ENCODE measurements around the gene ATXN7L3.

ATXN7L3 gene

GRCh38 chr17:44222112-44222869, 22.6 kb upstream of the ATXN7L3 start:
- peak; percentile 76 to 80 for DNase-seq (ENCODE audit: low spot score in 2 of 2)

GRCh38 chr17:44221862-44222111, 22.1 kb upstream of the ATXN7L3 start:
- H3K4me3 ChIP-seq: peak overlapping the region; percentile 76
- no peaks in the 10 kb centered on the region for H3K9me3 ChIP-seq
- DNase-seq (ENCODE audit: low spot score in 2 of 2): no peak
- peaks cover 1% of the 10 kb centered on the region for H3K36me3 ChIP-seq (replicated peaks)
- in situ Hi-C loops (cut with MboI; ENCODE audit: low sequenced_read_pairs): no loop called here
- no peaks in the 10 kb centered on the region for H3K27me3 ChIP-seq (ENCODE audit: low read depth)
- H3K4me1 ChIP-seq: peaks cover 10% of the 10 kb centered on the region

More at GRCh38 chr17:44222112-44222869, 22.6 kb upstream of the ATXN7L3 start:
- in situ Hi-C loops (cut with MboI; ENCODE audit: low sequenced_read_pairs): no loop called here
- Histone ChIP-seq H3K36me3 (replicated peaks) (no peaks in the 10 kb centered on the region; the same call in 1 of the 2 replicates), H3K27me3 (ENCODE audit: low read depth) (no peaks in the 10 kb centered on the region), H3K9me3 (no peaks in the 10 kb centered on the region), H3K4me1 (peaks cover 7% of the 10 kb centered on the region), H3K4me3 (peak overlapping the region; percentile 76)

GRCh38 chr17:44221084-44221861, 21.6 kb upstream of the ATXN7L3 start:
- in situ Hi-C loops (cut with MboI; ENCODE audit: low sequenced_read_pairs): no loop called here
- Histone ChIP-seq H3K4me3 (peak overlapping the region; percentile 76), H3K9me3 (no peaks in the 10 kb centered on the region), H3K4me1 (peaks cover 10% of the 10 kb centered on the region), H3K27me3 (ENCODE audit: low read depth) (no peaks in the 10 kb centered on the region), H3K36me3 (replicated peaks) (peaks cover 6% of the 10 kb centered on the region)
- DNase-seq (ENCODE audit: low spot score in 2 of 2): peak; percentile 65 to 84

GRCh38 chr17:44220213-44221083, 20.8 kb upstream of the ATXN7L3 start:
- Histone ChIP-seq H3K4me3 (peak overlapping the region; percentile 76), H3K9me3 (no peaks in the 10 kb centered on the region), H3K4me1 (peaks cover 10% of the 10 kb centered on the region), H3K36me3 (replicated peaks) (peaks cover 14% of the 10 kb centered on the region), H3K27me3 (ENCODE audit: low read depth) (no peaks in the 10 kb centered on the region)
- in situ Hi-C loops (cut with MboI; ENCODE audit: low sequenced_read_pairs): no loop called here
- DNase-seq (ENCODE audit: low spot score in 2 of 2): peak; percentile 24 to 41

GRCh38 chr17:44219616-44220212, 20.0 kb upstream of the ATXN7L3 start, which contains the start of gene UBTF:
Gene UBTF (minus strand): TSS chr17:44219675. CDS start chr17:44218229, 1,446 bp downstream.
- Histone ChIP-seq H3K36me3 (replicated peaks) (peaks cover 22% of the 10 kb centered on the region), H3K9me3 (no peaks in the 10 kb centered on the region), H3K4me3 (peak within 1 kb of the TSS; percentile 76), H3K4me1 (peaks cover 10% of the 10 kb centered on the region), H3K27me3 (ENCODE audit: low read depth) (no peaks in the 10 kb centered on the region)
- peak; percentile 48 to 83 for DNase-seq (ENCODE audit: low spot score in 2 of 2)
- in situ Hi-C loops (cut with MboI; ENCODE audit: low sequenced_read_pairs): no loop called here

GRCh38 chr17:44219108-44219615, 19.5 kb upstream of the ATXN7L3 start:
- Histone ChIP-seq H3K9me3 (no peaks in the 10 kb centered on the region), H3K36me3 (replicated peaks) (peaks cover 27% of the 10 kb centered on the region), H3K27me3 (ENCODE audit: low read depth) (no peaks in the 10 kb centered on the region), H3K4me3 (peak overlapping the region; percentile 46), H3K4me1 (peaks cover 10% of the 10 kb centered on the region)
- peak in 1 of 2 experiments; percentile 56 for DNase-seq (ENCODE audit: low spot score in 2 of 2)
- in situ Hi-C loops (cut with MboI; ENCODE audit: low sequenced_read_pairs): no loop called here

GRCh38 chr17:44218344-44219107, 18.8 kb upstream of the ATXN7L3 start:
- Histone ChIP-seq H3K27me3 (ENCODE audit: low read depth) (no peaks in the 10 kb centered on the region), H3K9me3 (no peaks in the 10 kb centered on the region), H3K4me1 (peaks cover 10% of the 10 kb centered on the region), H3K4me3 (peak overlapping the region; percentile 54), H3K36me3 (replicated peaks) (peaks cover 34% of the 10 kb centered on the region)
- in situ Hi-C loops (cut with MboI; ENCODE audit: low sequenced_read_pairs): no loop called here
- peak; percentile 82 to 89 for DNase-seq (ENCODE audit: low spot score in 2 of 2)

- Histone ChIP-seq H3K4me3 (peak overlapping the region; percentile 54), H3K27me3 (ENCODE audit: low read depth) (no peaks in the 10 kb centered on the region), H3K9me3 (no peaks in the 10 kb centered on the region), H3K4me1 (peaks cover 10% of the 10 kb centered on the region), H3K36me3 (replicated peaks) (peaks cover 40% of the 10 kb centered on the region)
- no peak for DNase-seq (ENCODE audit: low spot score in 2 of 2)
- in situ Hi-C loops (cut with MboI; ENCODE audit: low sequenced_read_pairs): no loop called here
Observed at GRCh38 chr17:44217738-44218343, 18.2 kb upstream of the ATXN7L3 start.

GRCh38 chr17:44216694-44217093, 17.0 kb upstream of the ATXN7L3 start:
- H3K4me1 ChIP-seq: peaks cover 5% of the 10 kb centered on the region
- H3K4me3 ChIP-seq: peak overlapping the region; percentile 54; the same call in 1 of the 2 replicates
- DNase-seq (ENCODE audit: low spot score in 2 of 2): no peak
- in situ Hi-C loops (cut with MboI; ENCODE audit: low sequenced_read_pairs): no loop called here
- H3K36me3 ChIP-seq (replicated peaks): peaks cover 42% of the 10 kb centered on the region
- H3K9me3 ChIP-seq: no peaks in the 10 kb centered on the region
- H3K27me3 ChIP-seq (ENCODE audit: low read depth): no peaks in the 10 kb centered on the region

GRCh38 chr17:44216173-44216572, 16.5 kb upstream of the ATXN7L3 start:
- Histone ChIP-seq H3K9me3 (no peaks in the 10 kb centered on the region), H3K27me3 (ENCODE audit: low read depth) (no peaks in the 10 kb centered on the region), H3K36me3 (replicated peaks) (peaks cover 47% of the 10 kb centered on the region), H3K4me1 (peaks cover 5% of the 10 kb centered on the region; the same call in 1 of the 2 replicates), H3K4me3 (no peak overlapping the region; the same call in 1 of the 2 replicates)
- in situ Hi-C loops (cut with MboI; ENCODE audit: low sequenced_read_pairs): no loop called here
- DNase-seq (ENCODE audit: low spot score in 2 of 2): no peak

- peaks cover 7% of the 10 kb centered on the region for H3K4me1 ChIP-seq
Observed at GRCh38 chr17:44214896-44215295, 15.2 kb upstream of the ATXN7L3 start.

GRCh38 chr17:44214230-44214494, 14.5 kb upstream of the ATXN7L3 start:
- H3K36me3 ChIP-seq (replicated peaks): peaks cover 67% of the 10 kb centered on the region
- in situ Hi-C loops (cut with MboI; ENCODE audit: low sequenced_read_pairs): loop anchor here (5.0 kb wide), 1 partner anchor 113 kb away; no protein-coding TSS in a partner anchor

More at GRCh38 chr17:44214896-44215295, 15.2 kb upstream of the ATXN7L3 start:
- H3K36me3 ChIP-seq (replicated peaks): peaks cover 60% of the 10 kb centered on the region
- no peak for DNase-seq (ENCODE audit: low spot score in 2 of 2)
- H3K4me3 ChIP-seq: no peak overlapping the region
- H3K9me3 ChIP-seq: no peaks in the 10 kb centered on the region
- no peaks in the 10 kb centered on the region for H3K27me3 ChIP-seq (ENCODE audit: low read depth)
- in situ Hi-C loops (cut with MboI; ENCODE audit: low sequenced_read_pairs): loop anchor here (5.0 kb wide), 1 partner anchor 112 kb away; no protein-coding TSS in a partner anchor

More at GRCh38 chr17:44214230-44214494, 14.5 kb upstream of the ATXN7L3 start:
- Histone ChIP-seq H3K9me3 (no peaks in the 10 kb centered on the region), H3K4me1 (peaks cover 7% of the 10 kb centered on the region), H3K27me3 (ENCODE audit: low read depth) (no peaks in the 10 kb centered on the region), H3K4me3 (no peak overlapping the region)
- no peak for DNase-seq (ENCODE audit: low spot score in 2 of 2)

Data from HAP-1 (cell line).